H1 (cell line): ENCODE results near the gene ZNF148. TPM values are rescaled to one million over a fixed set of nuclear protein-coding genes. Genes with fewer than 3 reads are reported as not detected.

Experiments used
- BACH1 ChIP-seq: IDR thresholded peaks from 2 replicates; pipeline ENCODE4 v1.6.1; 2012; ENCODE audit warnings: low read length, improper control_type of control experiment
- CTBP2 ChIP-seq: IDR thresholded peaks from 2 replicates; pipeline ENCODE4 v1.7.0; 2011; ENCODE audit warnings: borderline replicate concordance, mild to moderate bottlenecking, moderate library complexity, mixed read lengths, low read length; ENCODE audit not compliant: insufficient read depth, insufficient read length
- EGR1 ChIP-seq: IDR thresholded peaks from 2 replicates; pipeline ENCODE4 v1.6.1; 2011; ENCODE audit warnings: low read depth, low read length, borderline replicate concordance
- KDM1A ChIP-seq: fragments of 200-600, 300-600 bp; sonication (generic); IDR thresholded peaks from 2 replicates; pipeline ENCODE4 v1.7.1; 2016; ENCODE audit warnings: mild to moderate bottlenecking, low read length, borderline replicate concordance
- NRF1 ChIP-seq: IDR thresholded peaks from 2 replicates; pipeline ENCODE4 v1.6.1; 2011; ENCODE audit warnings: mild to moderate bottlenecking, low read depth, low read length, improper control_type of control experiment
- PHF8 ChIP-seq: fragments of 200-600 bp; sonication (generic); conservative IDR thresholded peaks from 2 replicates; pipeline ENCODE4 v1.7.1; 2012; ENCODE audit warnings: low read depth, mild to moderate bottlenecking, inconsistent platforms, low read length, moderate library complexity
- TBP ChIP-seq: IDR thresholded peaks from 2 replicates; pipeline ENCODE4 v1.6.1; 2011; ENCODE audit warnings: low read depth, low read length, improper control_type of control experiment
- polyA plus RNA-seq, 7 experiments: library from polyadenylated mRNA; depleted of rRNA in 3 of 7; stranded (reverse) in 5 of 7; unstranded in 2 of 7; fragments of >200 nt in 5 of 7; fragments of 200-250 nt in 2 of 7; gene quantifications; 1 replicate in 5 of 7; 2 replicates in 1 of 7; 4 replicates in 1 of 7; pipeline versions ENCODE4 v1.2.1 to v1.2.3, GENCODE V29; 2011 to 2013; ENCODE audit warnings: missing spikeins in 2 of 7, mixed read lengths in 2 of 7
- total RNA-seq: library from RNA; stranded (reverse); fragmentation: NEBNext Ultra II Directional; extraction: Animal tissue kit (Norgen Biotek cat#: 25700); gene quantifications from 2 replicates; pipeline ENCODE4 v1.2.1, GENCODE V29; 2021
- TF ChIP-seq, protein P1 (sequence below), 3 experiments: IDR thresholded peaks; 1 replicate in 2 of 3; 2 replicates in 1 of 3; pipeline versions ENCODE4 v1.5.1 to v1.6.1; 2011; ENCODE audit warnings: low read length in 3 of 3, mild to moderate bottlenecking in 3 of 3, inconsistent platforms in 2 of 3, low read depth in 1 of 3, moderate library complexity in 1 of 3; ENCODE audit not compliant: insufficient read depth in 1 of 3; ENCODE audit errors: control extremely low read depth in 1 of 3

ZNF148 gene
- total and polyA plus RNA-seq, 2 of the 8 experiments (the other 6 are each of a cell fraction or from before 2014, with no cell fraction given), result 3.7 to 22.6 TPM

GRCh38 chr3:125220727-125221429, 154.2 kb downstream of the ZNF148 start (continued):
- TF ChIP-seq, protein P1, sequence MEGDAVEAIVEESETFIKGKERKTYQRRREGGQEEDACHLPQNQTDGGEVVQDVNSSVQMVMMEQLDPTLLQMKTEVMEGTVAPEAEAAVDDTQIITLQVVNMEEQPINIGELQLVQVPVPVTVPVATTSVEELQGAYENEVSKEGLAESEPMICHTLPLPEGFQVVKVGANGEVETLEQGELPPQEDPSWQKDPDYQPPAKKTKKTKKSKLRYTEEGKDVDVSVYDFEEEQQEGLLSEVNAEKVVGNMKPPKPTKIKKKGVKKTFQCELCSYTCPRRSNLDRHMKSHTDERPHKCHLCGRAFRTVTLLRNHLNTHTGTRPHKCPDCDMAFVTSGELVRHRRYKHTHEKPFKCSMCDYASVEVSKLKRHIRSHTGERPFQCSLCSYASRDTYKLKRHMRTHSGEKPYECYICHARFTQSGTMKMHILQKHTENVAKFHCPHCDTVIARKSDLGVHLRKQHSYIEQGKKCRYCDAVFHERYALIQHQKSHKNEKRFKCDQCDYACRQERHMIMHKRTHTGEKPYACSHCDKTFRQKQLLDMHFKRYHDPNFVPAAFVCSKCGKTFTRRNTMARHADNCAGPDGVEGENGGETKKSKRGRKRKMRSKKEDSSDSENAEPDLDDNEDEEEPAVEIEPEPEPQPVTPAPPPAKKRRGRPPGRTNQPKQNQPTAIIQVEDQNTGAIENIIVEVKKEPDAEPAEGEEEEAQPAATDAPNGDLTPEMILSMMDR (IDR thresholded peaks at IDR 0.05; ENCODE audit: control extremely low read depth in 1 of 3, insufficient read depth in 1 of 3, low read depth in 1 of 3, low read length in 3 of 3), result no peak
- no peak for TF ChIP-seq KDM1A
- no peak for TF ChIP-seq NRF1
- TF ChIP-seq PHF8, result no peak
- no peak for TF ChIP-seq BACH1
- no peak for TF ChIP-seq TBP
- no peak for TF ChIP-seq CTBP2
- no peak for TF ChIP-seq EGR1
